ENCODE results near the gene CYTL1. TPM values are rescaled to one million over a fixed set of nuclear protein-coding genes. Genes with fewer than 3 reads are reported as not detected.

CYTL1 gene
- total RNA-seq, 4 donors from 2014 or later = 0.51 to 15.9 (median 9.8) TPM

GRCh38 chr4:5028480-5028879 lies 9.2 kb upstream of the CYTL1 start:
- no peaks in the 10 kb centered on the region for H3K36me3 ChIP-seq
- no peak for DNase-seq
- no peak overlapping the region for H3K27ac ChIP-seq
- no peaks in the 10 kb centered on the region for H3K9me3 ChIP-seq
- H3K27me3 ChIP-seq = no peaks in the 10 kb centered on the region
- intact Hi-C loops (cut with DNase I; ENCODE audit: low total_unique reads) = no loop called here
- no peak overlapping the region for H3K4me3 ChIP-seq
- no peaks in the 10 kb centered on the region for H3K4me1 ChIP-seq
- TF ChIP-seq CTCF (IDR thresholded peaks at IDR 0.05) (no peak), POLR2A (IDR thresholded peaks at IDR 0.05) (no peak)

- no peak overlapping the region for H3K27ac ChIP-seq
- H3K9me3 ChIP-seq = no peaks in the 10 kb centered on the region
- TF ChIP-seq POLR2A (IDR thresholded peaks at IDR 0.05) (no peak), CTCF (IDR thresholded peaks at IDR 0.05) (no peak)
- intact Hi-C loops (cut with DNase I; ENCODE audit: low total_unique reads) = no loop called here
- H3K4me3 ChIP-seq = no peak overlapping the region
- no peaks in the 10 kb centered on the region for H3K4me1 ChIP-seq
- no peak for DNase-seq
- no peaks in the 10 kb centered on the region for H3K27me3 ChIP-seq
- no peaks in the 10 kb centered on the region for H3K36me3 ChIP-seq
Measured at GRCh38 chr4:5027346-5027745, 8.1 kb upstream of the CYTL1 start.

DNA sequence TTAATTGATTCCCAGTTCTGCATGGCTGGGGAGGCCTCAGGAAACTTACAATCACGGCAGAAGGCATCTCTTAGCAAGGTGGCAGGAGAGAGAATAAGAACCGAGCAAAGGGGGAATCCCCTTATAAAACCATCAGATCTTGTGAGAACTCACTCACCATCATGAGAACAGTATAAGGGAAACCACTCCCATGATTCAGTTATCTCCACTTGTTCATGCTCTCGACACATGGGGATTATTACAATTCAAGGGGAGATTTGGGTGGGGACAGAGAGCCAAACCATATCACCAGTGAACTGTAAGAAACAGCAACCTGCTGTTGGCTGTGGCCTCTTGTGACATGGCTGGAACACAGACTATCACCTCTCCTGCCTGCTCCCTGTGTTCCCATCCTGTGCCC lies 7.1 kb upstream of the CYTL1 start:
- Histone ChIP-seq H3K9me3 (no peaks in the 10 kb centered on the region), H3K27me3 (no peaks in the 10 kb centered on the region), H3K36me3 (no peaks in the 10 kb centered on the region), H3K4me3 (no peak overlapping the region), H3K27ac (no peak overlapping the region), H3K4me1 (no peaks in the 10 kb centered on the region)
- no peak for DNase-seq
- intact Hi-C loops (cut with DNase I; ENCODE audit: low total_unique reads) = no loop called here
- TF ChIP-seq CTCF (IDR thresholded peaks at IDR 0.05) (no peak), POLR2A (IDR thresholded peaks at IDR 0.05) (no peak)

DNA sequence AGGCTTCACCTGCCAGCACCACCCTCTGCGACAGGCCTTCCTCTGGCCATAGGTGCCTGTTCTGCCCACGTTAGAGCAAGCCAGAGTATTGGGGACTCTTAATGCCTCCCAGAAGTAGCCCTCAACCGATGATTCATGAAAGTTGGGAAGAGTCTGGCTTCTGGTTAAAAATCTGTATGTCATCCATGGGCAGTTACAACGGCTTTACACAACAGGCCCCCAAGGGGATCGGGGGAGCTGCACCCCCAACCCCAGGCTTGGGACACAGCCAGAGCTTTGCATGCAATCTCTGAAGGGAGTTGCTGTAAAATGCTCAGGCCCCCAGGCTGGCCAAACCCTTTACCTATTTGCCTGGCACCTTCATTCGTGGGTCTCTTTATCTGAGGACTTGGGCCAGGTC lies 5.4 kb upstream of the CYTL1 start:
- no peak for TF ChIP-seq CTCF (IDR thresholded peaks at IDR 0.05)
- intact Hi-C loops (cut with DNase I; ENCODE audit: low total_unique reads) = no loop called here
- H3K27me3 ChIP-seq = no peaks in the 10 kb centered on the region
- no peak for DNase-seq
- no peak overlapping the region for H3K27ac ChIP-seq
- no peak overlapping the region for H3K4me3 ChIP-seq
- H3K4me1 ChIP-seq = no peaks in the 10 kb centered on the region
- no peaks in the 10 kb centered on the region for H3K36me3 ChIP-seq
- H3K9me3 ChIP-seq = no peaks in the 10 kb centered on the region

- H3K27ac ChIP-seq = no peak overlapping the region
- intact Hi-C loops (cut with DNase I; ENCODE audit: low total_unique reads) = no loop called here
- no peaks in the 10 kb centered on the region for H3K27me3 ChIP-seq
- no peak for TF ChIP-seq CTCF (IDR thresholded peaks at IDR 0.05)
- TF ChIP-seq POLR2A (IDR thresholded peaks at IDR 0.05) = no peak
- no peaks in the 10 kb centered on the region for H3K36me3 ChIP-seq
- no peaks in the 10 kb centered on the region for H3K4me1 ChIP-seq
- H3K4me3 ChIP-seq = no peak overlapping the region
- no peak for DNase-seq
- H3K9me3 ChIP-seq = no peaks in the 10 kb centered on the region
Measured at GRCh38 chr4:5021546-5021945, 2.3 kb upstream of the CYTL1 start.

All from uterus (tissue), 4 donors.